Skeletal muscle tissue (tissue), 4 donors: ENCODE measurements around the gene CD244. TPM values are rescaled to one million over a fixed set of nuclear protein-coding genes. Genes with fewer than 3 reads are reported as not detected.

Experiments used
- H3K27ac ChIP-seq: one replicate; pipeline ENCODE4 v1.7.0; 2013; ENCODE audit warnings: mild to moderate bottlenecking, low read depth, low read length, inconsistent platforms
- H3K27me3 ChIP-seq, 3 donors: one replicate each; pipeline ENCODE4 v1.7.0; 2013; ENCODE audit warnings: low read length in 3 of 3; ENCODE audit not compliant: control insufficient read depth in 3 of 3, insufficient read depth in 3 of 3
- H3K36me3 ChIP-seq, 3 donors: one replicate each; pipeline ENCODE4 v1.7.0; 2013; ENCODE audit warnings: low read length in 3 of 3; ENCODE audit not compliant: control insufficient read depth in 3 of 3, insufficient read depth in 3 of 3
- H3K4me1 ChIP-seq, 3 donors: one replicate each; pipeline ENCODE4 v1.7.0; 2013; ENCODE audit warnings: low read length in 3 of 3, mild to moderate bottlenecking in 3 of 3; ENCODE audit not compliant: control insufficient read depth in 3 of 3, insufficient read depth in 3 of 3
- H3K4me3 ChIP-seq, 3 donors: one replicate each; pipeline ENCODE4 v1.7.0; 2013; ENCODE audit warnings: low read length in 3 of 3
- H3K9ac ChIP-seq, 3 donors: one replicate each; pipeline ENCODE4 v1.7.0; 2013; ENCODE audit warnings: low read length in 3 of 3, mild to moderate bottlenecking in 3 of 3, moderate library complexity in 2 of 3, low read depth in 1 of 3
- H3K9me3 ChIP-seq, 3 donors: one replicate each; pipeline ENCODE4 v1.7.0; 2013; ENCODE audit warnings: low read length in 3 of 3; ENCODE audit not compliant: control insufficient read depth in 3 of 3
- total RNA-seq: library from RNA; depleted of rRNA; stranded (reverse); fragments of >200 nt; gene quantifications from one replicate; pipeline ENCODE4 v1.2.3, GENCODE V29; 2014
- donor health status: Osteomylitis.

Gene CD244
- total RNA-seq, 1 donor from 2014 or later, result 1.6 TPM

GRCh38 chr1:160835751-160836150 is 26.9 kb downstream of the CD244 start:
- no peak overlapping the region for H3K27ac ChIP-seq
- no peak overlapping the region for H3K9ac ChIP-seq
- H3K4me1 ChIP-seq, result peaks cover 0 to 3% (median 0%) of the 10 kb centered on the region in 3 donors
- no peaks in the 10 kb centered on the region for H3K9me3 ChIP-seq
- no peaks in the 10 kb centered on the region for H3K27me3 ChIP-seq
- no peaks in the 10 kb centered on the region for H3K36me3 ChIP-seq
- H3K4me3 ChIP-seq, result no peak overlapping the region

GRCh38 chr1:160834945-160835565 is 27.6 kb downstream of the CD244 start:
- no peak overlapping the region for H3K27ac ChIP-seq
- H3K4me1 ChIP-seq, result peaks cover 0 to 3% (median 0%) of the 10 kb centered on the region in 3 donors
- H3K36me3 ChIP-seq, result no peaks in the 10 kb centered on the region
- H3K9ac ChIP-seq, result no peak overlapping the region
- H3K27me3 ChIP-seq, result no peaks in the 10 kb centered on the region
- no peaks in the 10 kb centered on the region for H3K9me3 ChIP-seq
- no peak overlapping the region for H3K4me3 ChIP-seq

GRCh38 chr1:160830321-160831153 is 32.1 kb downstream of the CD244 start:
- no peak overlapping the region for H3K27ac ChIP-seq
- H3K27me3 ChIP-seq, result no peaks in the 10 kb centered on the region
- no peaks in the 10 kb centered on the region for H3K36me3 ChIP-seq
- no peaks in the 10 kb centered on the region for H3K9me3 ChIP-seq
- H3K4me1 ChIP-seq, result no peaks in the 10 kb centered on the region
- no peak overlapping the region for H3K4me3 ChIP-seq
- H3K9ac ChIP-seq, result no peak overlapping the region

GRCh38 chr1:160829766-160830165 is 32.9 kb downstream of the CD244 start:
- no peak overlapping the region for H3K4me3 ChIP-seq
- no peaks in the 10 kb centered on the region for H3K4me1 ChIP-seq
- H3K36me3 ChIP-seq, result no peaks in the 10 kb centered on the region
- no peaks in the 10 kb centered on the region for H3K27me3 ChIP-seq
- H3K9ac ChIP-seq, result no peak overlapping the region
- no peaks in the 10 kb centered on the region for H3K9me3 ChIP-seq
- H3K27ac ChIP-seq, result no peak overlapping the region

- Histone ChIP-seq H3K9ac (no peak overlapping the region), H3K4me3 (no peak overlapping the region), H3K36me3 (no peaks in the 10 kb centered on the region), H3K9me3 (no peaks in the 10 kb centered on the region), H3K4me1 (no peaks in the 10 kb centered on the region), H3K27me3 (peaks cover 0 to 2% (median 0%) of the 10 kb centered on the region in 3 donors), H3K27ac (no peak overlapping the region)
These were observed 35.3 kb downstream of the CD244 start for GRCh38 chr1:160827418-160827817.

- Histone ChIP-seq H3K36me3 (no peaks in the 10 kb centered on the region), H3K4me1 (no peaks in the 10 kb centered on the region), H3K9ac (no peak overlapping the region), H3K27me3 (peaks cover 0 to 2% (median 0%) of the 10 kb centered on the region in 3 donors), H3K4me3 (no peak overlapping the region), H3K9me3 (no peaks in the 10 kb centered on the region), H3K27ac (no peak overlapping the region)
These were observed 36.1 kb downstream of the CD244 start for GRCh38 chr1:160826546-160826945.

GRCh38 chr1:160823296-160823695 is 39.4 kb downstream of the CD244 start:
- H3K9ac ChIP-seq, result no peak overlapping the region
- H3K4me3 ChIP-seq, result no peak overlapping the region
- no peak overlapping the region for H3K27ac ChIP-seq
- no peaks in the 10 kb centered on the region for H3K9me3 ChIP-seq
- H3K4me1 ChIP-seq, result no peaks in the 10 kb centered on the region
- no peaks in the 10 kb centered on the region for H3K36me3 ChIP-seq
- peaks cover 0 to 3% (median 2%) of the 10 kb centered on the region in 3 donors for H3K27me3 ChIP-seq

GRCh38 chr1:160821627-160822026 is 41.1 kb downstream of the CD244 start:
- no peaks in the 10 kb centered on the region for H3K36me3 ChIP-seq
- H3K27ac ChIP-seq, result no peak overlapping the region
- no peaks in the 10 kb centered on the region for H3K4me1 ChIP-seq
- H3K27me3 ChIP-seq, result peaks cover 0 to 5% (median 2%) of the 10 kb centered on the region in 3 donors
- no peak overlapping the region for H3K4me3 ChIP-seq
- no peaks in the 10 kb centered on the region for H3K9me3 ChIP-seq
- no peak overlapping the region for H3K9ac ChIP-seq

- Histone ChIP-seq H3K27me3 (peaks cover 3 to 11% (median 7%) of the 10 kb centered on the region in 3 donors), H3K36me3 (no peaks in the 10 kb centered on the region), H3K27ac (no peak overlapping the region), H3K9ac (no peak overlapping the region), H3K9me3 (no peaks in the 10 kb centered on the region), H3K4me1 (no peaks in the 10 kb centered on the region), H3K4me3 (no peak overlapping the region)
These were observed 43.5 kb downstream of the CD244 start for GRCh38 chr1:160819186-160819585.

- Histone ChIP-seq H3K9me3 (no peaks in the 10 kb centered on the region), H3K9ac (no peak overlapping the region), H3K4me1 (no peaks in the 10 kb centered on the region), H3K4me3 (no peak overlapping the region), H3K27ac (no peak overlapping the region), H3K27me3 (peaks cover 3 to 15% (median 8%) of the 10 kb centered on the region in 3 donors), H3K36me3 (no peaks in the 10 kb centered on the region)
These were observed 44.3 kb downstream of the CD244 start for GRCh38 chr1:160818207-160818937.
